Measurements from ENCODE around the gene FBXW4.

GRCh38 chr10:101617102-101617823 lies 77.7 kb downstream of the FBXW4 start:
- TF ChIP-seq L3MBTL2 (conservative IDR thresholded peaks at IDR 0.05) (no peak), PKNOX1 (IDR thresholded peaks at IDR 0.05) (no peak), ARNT (IDR thresholded peaks at IDR 0.05) (no peak), SUZ12 (IDR thresholded peaks at IDR 0.05) (no peak), HDGF (IDR thresholded peaks at IDR 0.05; ENCODE audit: borderline replicate concordance) (no peak), FOXA1 (IDR thresholded peaks at IDR 0.05) (no peak), BHLHE40 (IDR thresholded peaks at IDR 0.05; ENCODE audit: borderline replicate concordance) (no peak), TARDBP (IDR thresholded peaks at IDR 0.05) (no peak)

Data from HEK293T (cell line).